ENCODE results near the gene EHBP1L1. TPM values are rescaled to one million over a fixed set of nuclear protein-coding genes. Genes with fewer than 3 reads are reported as not detected.

Gene EHBP1L1
- total and polyA plus RNA-seq, 2 of the 13 experiments (the other 11 are each of a cell fraction or from before 2014, with no cell fraction given): 8.3 to 10.6 TPM

DNA sequence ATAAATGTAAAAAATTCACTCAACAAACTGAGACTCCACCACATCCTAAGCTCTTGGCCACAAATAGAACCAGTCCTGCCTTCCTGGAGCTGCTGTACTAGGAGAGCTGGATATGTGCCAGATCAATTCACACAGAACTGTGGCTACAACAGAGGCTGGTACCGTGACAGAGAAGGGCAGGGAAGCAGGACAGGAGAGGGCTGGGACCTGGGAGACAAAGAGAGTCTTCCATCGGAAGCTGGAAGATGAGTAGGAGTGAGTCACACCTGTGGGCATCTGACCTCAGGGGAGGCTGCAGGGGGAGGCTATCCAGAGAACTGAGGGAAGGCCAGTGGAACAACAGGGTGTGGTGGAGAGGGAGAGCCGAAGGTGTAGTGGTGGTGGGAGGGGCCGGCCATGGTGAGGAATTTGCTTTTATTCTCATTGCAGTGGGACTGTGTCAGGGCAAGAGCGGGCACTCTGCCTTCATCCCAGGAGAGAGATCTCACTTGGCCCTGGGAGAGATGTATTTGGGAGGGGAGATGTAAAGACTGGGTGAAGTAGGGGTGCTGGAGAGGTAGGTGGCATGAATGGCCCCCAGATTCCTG lies 15.8 kb upstream of the EHBP1L1 start (continued):
- TF ChIP-seq, protein P1, sequence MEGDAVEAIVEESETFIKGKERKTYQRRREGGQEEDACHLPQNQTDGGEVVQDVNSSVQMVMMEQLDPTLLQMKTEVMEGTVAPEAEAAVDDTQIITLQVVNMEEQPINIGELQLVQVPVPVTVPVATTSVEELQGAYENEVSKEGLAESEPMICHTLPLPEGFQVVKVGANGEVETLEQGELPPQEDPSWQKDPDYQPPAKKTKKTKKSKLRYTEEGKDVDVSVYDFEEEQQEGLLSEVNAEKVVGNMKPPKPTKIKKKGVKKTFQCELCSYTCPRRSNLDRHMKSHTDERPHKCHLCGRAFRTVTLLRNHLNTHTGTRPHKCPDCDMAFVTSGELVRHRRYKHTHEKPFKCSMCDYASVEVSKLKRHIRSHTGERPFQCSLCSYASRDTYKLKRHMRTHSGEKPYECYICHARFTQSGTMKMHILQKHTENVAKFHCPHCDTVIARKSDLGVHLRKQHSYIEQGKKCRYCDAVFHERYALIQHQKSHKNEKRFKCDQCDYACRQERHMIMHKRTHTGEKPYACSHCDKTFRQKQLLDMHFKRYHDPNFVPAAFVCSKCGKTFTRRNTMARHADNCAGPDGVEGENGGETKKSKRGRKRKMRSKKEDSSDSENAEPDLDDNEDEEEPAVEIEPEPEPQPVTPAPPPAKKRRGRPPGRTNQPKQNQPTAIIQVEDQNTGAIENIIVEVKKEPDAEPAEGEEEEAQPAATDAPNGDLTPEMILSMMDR (CRISPR knock-in tag; IDR thresholded peaks at IDR 0.05): no peak
- TF ChIP-seq ATF1 (CRISPR knock-in tag; IDR thresholded peaks at IDR 0.05) (no peak), SAP130 (CRISPR knock-in tag; IDR thresholded peaks at IDR 0.05; ENCODE audit: low read depth) (peak; percentile 36; the same call in 1 of the 2 replicates), GABPA (IDR thresholded peaks at IDR 0.05; ENCODE audit: low read depth, low read length) (no peak), GABPA (CRISPR knock-in tag; IDR thresholded peaks at IDR 0.05; ENCODE audit: low read depth) (no peak), BCLAF1 (IDR thresholded peaks at IDR 0.05) (no peak), TCF7 (IDR thresholded peaks at IDR 0.05; ENCODE audit: low read depth) (no peak), ZNF503 (CRISPR knock-in tag; IDR thresholded peaks at IDR 0.05) (no peak), ZC3H13 (CRISPR knock-in tag; IDR thresholded peaks at IDR 0.05) (no peak), ZNF556 (CRISPR knock-in tag; IDR thresholded peaks at IDR 0.05; ENCODE audit: borderline replicate concordance) (no peak), ZSCAN25 (CRISPR knock-in tag; IDR thresholded peaks at IDR 0.05) (peak; percentile 90), ZNF749 (CRISPR knock-in tag; IDR thresholded peaks at IDR 0.05; ENCODE audit: borderline replicate concordance) (no peak), CHD2 (IDR thresholded peaks at IDR 0.05; ENCODE audit: low read depth, low read length) (no peak), ZNF343 (CRISPR knock-in tag; IDR thresholded peaks at IDR 0.05) (no peak), SKIL (CRISPR knock-in tag; IDR thresholded peaks at IDR 0.05; ENCODE audit: borderline replicate concordance) (no peak)
- TF ChIP-seq, protein P2, sequence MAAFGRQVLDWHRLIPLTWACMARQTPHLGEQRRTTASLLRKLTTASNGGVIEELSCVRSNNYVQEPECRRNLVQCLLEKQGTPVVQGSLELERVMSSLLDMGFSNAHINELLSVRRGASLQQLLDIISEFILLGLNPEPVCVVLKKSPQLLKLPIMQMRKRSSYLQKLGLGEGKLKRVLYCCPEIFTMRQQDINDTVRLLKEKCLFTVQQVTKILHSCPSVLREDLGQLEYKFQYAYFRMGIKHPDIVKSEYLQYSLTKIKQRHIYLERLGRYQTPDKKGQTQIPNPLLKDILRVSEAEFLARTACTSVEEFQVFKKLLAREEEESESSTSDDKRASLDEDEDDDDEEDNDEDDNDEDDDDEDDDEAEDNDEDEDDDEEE (CRISPR knock-in tag; IDR thresholded peaks at IDR 0.05): no peak
- TF ChIP-seq, protein P3, sequence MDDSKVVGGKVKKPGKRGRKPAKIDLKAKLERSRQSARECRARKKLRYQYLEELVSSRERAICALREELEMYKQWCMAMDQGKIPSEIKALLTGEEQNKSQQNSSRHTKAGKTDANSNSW (CRISPR knock-in tag; IDR thresholded peaks at IDR 0.05; ENCODE audit: borderline replicate concordance): no peak
- TF ChIP-seq, protein P4, sequence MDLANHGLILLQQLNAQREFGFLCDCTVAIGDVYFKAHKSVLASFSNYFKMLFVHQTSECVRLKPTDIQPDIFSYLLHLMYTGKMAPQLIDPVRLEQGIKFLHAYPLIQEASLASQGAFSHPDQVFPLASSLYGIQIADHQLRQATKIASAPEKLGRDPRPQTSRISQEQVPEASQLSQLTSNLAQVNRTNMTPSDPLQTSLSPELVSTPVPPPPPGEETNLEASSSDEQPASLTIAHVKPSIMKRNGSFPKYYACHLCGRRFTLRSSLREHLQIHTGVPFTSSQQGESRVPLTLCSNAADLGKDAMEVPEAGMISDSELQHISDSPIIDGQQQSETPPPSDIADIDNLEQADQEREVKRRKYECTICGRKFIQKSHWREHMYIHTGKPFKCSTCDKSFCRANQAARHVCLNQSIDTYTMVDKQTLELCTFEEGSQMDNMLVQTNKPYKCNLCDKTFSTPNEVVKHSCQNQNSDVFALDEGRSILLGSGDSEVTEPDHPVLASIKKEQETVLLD (CRISPR knock-in tag; IDR thresholded peaks at IDR 0.05; ENCODE audit: low read depth): no peak

All from HepG2 (cell line).